ENCODE data around the gene ASB5. TPM values are rescaled to one million over a fixed set of nuclear protein-coding genes. Genes with fewer than 3 reads are reported as not detected.

ASB5 gene
- total and polyA plus RNA-seq, 2 donors = under 0.01 to 0.34 TPM

- Histone ChIP-seq H3K4me3 (ENCODE audit: low read length in 2 of 2) (no peak overlapping the region), H3K27me3 (ENCODE audit: control insufficient read depth in 2 of 2, insufficient read depth in 1 of 2, low read length in 1 of 2) (no peaks in the 10 kb centered on the region), H3K36me3 (ENCODE audit: control insufficient read depth in 2 of 2, insufficient read depth in 2 of 2, low read length in 1 of 2) (no peaks in the 10 kb centered on the region), H3K27ac (ENCODE audit: low read depth in 1 of 2, low read length in 1 of 2) (no peak overlapping the region), H3K4me1 (ENCODE audit: control insufficient read depth in 2 of 2, insufficient read depth in 2 of 2, low read length in 2 of 2) (no peaks in the 10 kb centered on the region), H3K9me3 (ENCODE audit: control insufficient read depth in 2 of 2, insufficient read depth in 1 of 2, low read length in 1 of 2) (no peaks in the 10 kb centered on the region)
- 92% methylated on average over 3 of the region's 3 CpGs for WGBS
- no peak for DNase-seq (ENCODE audit: low read depth in 6 of 9, low spot score in 9 of 9)
Measured at GRCh38 chr4:176271749-176272148, 2.7 kb upstream of the ASB5 start.

- Histone ChIP-seq H3K27ac (ENCODE audit: low read depth in 1 of 2, low read length in 1 of 2) (no peak overlapping the region), H3K36me3 (ENCODE audit: control insufficient read depth in 2 of 2, insufficient read depth in 2 of 2, low read length in 1 of 2) (no peaks in the 10 kb centered on the region), H3K9me3 (ENCODE audit: control insufficient read depth in 2 of 2, insufficient read depth in 1 of 2, low read length in 1 of 2) (no peaks in the 10 kb centered on the region), H3K27me3 (ENCODE audit: control insufficient read depth in 2 of 2, insufficient read depth in 1 of 2, low read length in 1 of 2) (no peaks in the 10 kb centered on the region), H3K4me1 (ENCODE audit: control insufficient read depth in 2 of 2, insufficient read depth in 2 of 2, low read length in 2 of 2) (no peaks in the 10 kb centered on the region), H3K4me3 (ENCODE audit: low read length in 2 of 2) (no peak overlapping the region)
- WGBS = 80% methylated on average over 5 of the region's 5 CpGs
- DNase-seq (ENCODE audit: low read depth in 6 of 9, low spot score in 9 of 9) = no peak
Measured at GRCh38 chr4:176270669-176271068, 1.6 kb upstream of the ASB5 start.

GRCh38 chr4:176266026-176266425 is 3.0 kb downstream of the ASB5 start:
- no peak overlapping the region for H3K4me3 ChIP-seq (ENCODE audit: low read length in 2 of 2)
- H3K9me3 ChIP-seq (ENCODE audit: control insufficient read depth in 2 of 2, insufficient read depth in 1 of 2, low read length in 1 of 2) = no peaks in the 10 kb centered on the region
- no peak for DNase-seq (ENCODE audit: low read depth in 6 of 9, low spot score in 9 of 9)
- H3K27me3 ChIP-seq (ENCODE audit: control insufficient read depth in 2 of 2, insufficient read depth in 1 of 2, low read length in 1 of 2) = no peaks in the 10 kb centered on the region
- WGBS = 96% methylated on average over 2 of the region's 2 CpGs
- no peak overlapping the region for H3K27ac ChIP-seq (ENCODE audit: low read depth in 1 of 2, low read length in 1 of 2)
- no peaks in the 10 kb centered on the region for H3K4me1 ChIP-seq (ENCODE audit: control insufficient read depth in 2 of 2, insufficient read depth in 2 of 2, low read length in 2 of 2)
- H3K36me3 ChIP-seq (ENCODE audit: control insufficient read depth in 2 of 2, insufficient read depth in 2 of 2, low read length in 1 of 2) = no peaks in the 10 kb centered on the region

- no peaks in the 10 kb centered on the region for H3K27me3 ChIP-seq (ENCODE audit: control insufficient read depth in 2 of 2, insufficient read depth in 1 of 2, low read length in 1 of 2)
Measured at GRCh38 chr4:176262243-176262642, 6.8 kb downstream of the ASB5 start.

GRCh38 chr4:176261481-176261880 is 7.5 kb downstream of the ASB5 start:
- no peak overlapping the region for H3K4me3 ChIP-seq (ENCODE audit: low read length in 2 of 2)
- 95% methylated on average over 3 of the region's 3 CpGs for WGBS
- no peaks in the 10 kb centered on the region for H3K36me3 ChIP-seq (ENCODE audit: control insufficient read depth in 2 of 2, insufficient read depth in 2 of 2, low read length in 1 of 2)
- DNase-seq (ENCODE audit: low read depth in 6 of 9, low spot score in 9 of 9) = no peak
- H3K9me3 ChIP-seq (ENCODE audit: control insufficient read depth in 2 of 2, insufficient read depth in 1 of 2, low read length in 1 of 2) = no peaks in the 10 kb centered on the region
- H3K27me3 ChIP-seq (ENCODE audit: control insufficient read depth in 2 of 2, insufficient read depth in 1 of 2, low read length in 1 of 2) = no peaks in the 10 kb centered on the region
- no peak overlapping the region for H3K27ac ChIP-seq (ENCODE audit: low read depth in 1 of 2, low read length in 1 of 2)
- H3K4me1 ChIP-seq (ENCODE audit: control insufficient read depth in 2 of 2, insufficient read depth in 2 of 2, low read length in 2 of 2) = no peaks in the 10 kb centered on the region

More at GRCh38 chr4:176262243-176262642, 6.8 kb downstream of the ASB5 start:
- H3K4me1 ChIP-seq (ENCODE audit: control insufficient read depth in 2 of 2, insufficient read depth in 2 of 2, low read length in 2 of 2) = no peaks in the 10 kb centered on the region
- H3K36me3 ChIP-seq (ENCODE audit: control insufficient read depth in 2 of 2, insufficient read depth in 2 of 2, low read length in 1 of 2) = no peaks in the 10 kb centered on the region
- no peak overlapping the region for H3K27ac ChIP-seq (ENCODE audit: low read depth in 1 of 2, low read length in 1 of 2)
- no peak overlapping the region for H3K4me3 ChIP-seq (ENCODE audit: low read length in 2 of 2)
- H3K9me3 ChIP-seq (ENCODE audit: control insufficient read depth in 2 of 2, insufficient read depth in 1 of 2, low read length in 1 of 2) = no peaks in the 10 kb centered on the region
- no peak for DNase-seq (ENCODE audit: low read depth in 6 of 9, low spot score in 9 of 9)

GRCh38 chr4:176261018-176261417 is 8.0 kb downstream of the ASB5 start:
- Histone ChIP-seq H3K27ac (ENCODE audit: low read depth in 1 of 2, low read length in 1 of 2) (no peak overlapping the region), H3K4me1 (ENCODE audit: control insufficient read depth in 2 of 2, insufficient read depth in 2 of 2, low read length in 2 of 2) (no peaks in the 10 kb centered on the region), H3K4me3 (ENCODE audit: low read length in 2 of 2) (no peak overlapping the region), H3K27me3 (ENCODE audit: control insufficient read depth in 2 of 2, insufficient read depth in 1 of 2, low read length in 1 of 2) (no peaks in the 10 kb centered on the region), H3K9me3 (ENCODE audit: control insufficient read depth in 2 of 2, insufficient read depth in 1 of 2, low read length in 1 of 2) (no peaks in the 10 kb centered on the region), H3K36me3 (ENCODE audit: control insufficient read depth in 2 of 2, insufficient read depth in 2 of 2, low read length in 1 of 2) (no peaks in the 10 kb centered on the region)
- 94% methylated on average over 3 of the region's 3 CpGs for WGBS
- DNase-seq (ENCODE audit: low read depth in 6 of 9, low spot score in 9 of 9) = no peak

GRCh38 chr4:176259330-176260090 is 9.5 kb downstream of the ASB5 start:
- no peak for DNase-seq (ENCODE audit: low read depth in 6 of 9, low spot score in 9 of 9)
- H3K4me3 ChIP-seq (ENCODE audit: low read length in 2 of 2) = no peak overlapping the region
- no peaks in the 10 kb centered on the region for H3K9me3 ChIP-seq (ENCODE audit: control insufficient read depth in 2 of 2, insufficient read depth in 1 of 2, low read length in 1 of 2)
- H3K27ac ChIP-seq (ENCODE audit: low read depth in 1 of 2, low read length in 1 of 2) = no peak overlapping the region
- H3K36me3 ChIP-seq (ENCODE audit: control insufficient read depth in 2 of 2, insufficient read depth in 2 of 2, low read length in 1 of 2) = no peaks in the 10 kb centered on the region
- H3K27me3 ChIP-seq (ENCODE audit: control insufficient read depth in 2 of 2, insufficient read depth in 1 of 2, low read length in 1 of 2) = no peaks in the 10 kb centered on the region
- WGBS = 95% methylated on average over 5 of the region's 5 CpGs
- no peaks in the 10 kb centered on the region for H3K4me1 ChIP-seq (ENCODE audit: control insufficient read depth in 2 of 2, insufficient read depth in 2 of 2, low read length in 2 of 2)

- WGBS = 93% methylated on average over 3 of the region's 3 CpGs
- Histone ChIP-seq H3K27me3 (ENCODE audit: control insufficient read depth in 2 of 2, insufficient read depth in 1 of 2, low read length in 1 of 2) (no peaks in the 10 kb centered on the region), H3K36me3 (ENCODE audit: control insufficient read depth in 2 of 2, insufficient read depth in 2 of 2, low read length in 1 of 2) (no peaks in the 10 kb centered on the region), H3K9me3 (ENCODE audit: control insufficient read depth in 2 of 2, insufficient read depth in 1 of 2, low read length in 1 of 2) (no peaks in the 10 kb centered on the region), H3K4me1 (ENCODE audit: control insufficient read depth in 2 of 2, insufficient read depth in 2 of 2, low read length in 2 of 2) (no peaks in the 10 kb centered on the region), H3K4me3 (ENCODE audit: low read length in 2 of 2) (no peak overlapping the region), H3K27ac (ENCODE audit: low read depth in 1 of 2, low read length in 1 of 2) (no peak overlapping the region)
- DNase-seq (ENCODE audit: low read depth in 6 of 9, low spot score in 9 of 9) = no peak
Measured at GRCh38 chr4:176258135-176258534, 10.9 kb downstream of the ASB5 start.

- Histone ChIP-seq H3K4me3 (ENCODE audit: low read length in 2 of 2) (no peak overlapping the region), H3K27me3 (ENCODE audit: control insufficient read depth in 2 of 2, insufficient read depth in 1 of 2, low read length in 1 of 2) (no peaks in the 10 kb centered on the region), H3K9me3 (ENCODE audit: control insufficient read depth in 2 of 2, insufficient read depth in 1 of 2, low read length in 1 of 2) (no peaks in the 10 kb centered on the region), H3K36me3 (ENCODE audit: control insufficient read depth in 2 of 2, insufficient read depth in 2 of 2, low read length in 1 of 2) (no peaks in the 10 kb centered on the region), H3K4me1 (ENCODE audit: control insufficient read depth in 2 of 2, insufficient read depth in 2 of 2, low read length in 2 of 2) (no peaks in the 10 kb centered on the region), H3K27ac (ENCODE audit: low read depth in 1 of 2, low read length in 1 of 2) (no peak overlapping the region)
- no peak for DNase-seq (ENCODE audit: low read depth in 6 of 9, low spot score in 9 of 9)
- 76% methylated on average over 1 of the region's 1 CpG for WGBS
Measured at GRCh38 chr4:176256921-176257320, 12.1 kb downstream of the ASB5 start.
